Stimulated activated CD4-positive, alpha-beta T cell treated with anti-CD3 and anti-CD28 coated beads, Interleukin-2, amount 100 ng/mL, for 24 hours (primary cell): ENCODE results near the gene RNF32.
"Not testable (repeated sequence)": the region's sequence is repeated elsewhere in the genome, so short reads cannot be mapped to it uniquely, and the experiment has no call there.

Experiments used
- DNase-seq, 2 donors: peaks; one replicate each; pipeline ENCODE4 v3.0.0-alpha.2; 2020

RNF32 gene

GRCh38 chr7:156642306-156643045 lies 1.9 kb downstream of the RNF32 start:
- no peak for DNase-seq

GRCh38 chr7:156647330-156647729 lies 6.8 kb downstream of the RNF32 start:
- DNase-seq, result not testable (repeated sequence)

DNA sequence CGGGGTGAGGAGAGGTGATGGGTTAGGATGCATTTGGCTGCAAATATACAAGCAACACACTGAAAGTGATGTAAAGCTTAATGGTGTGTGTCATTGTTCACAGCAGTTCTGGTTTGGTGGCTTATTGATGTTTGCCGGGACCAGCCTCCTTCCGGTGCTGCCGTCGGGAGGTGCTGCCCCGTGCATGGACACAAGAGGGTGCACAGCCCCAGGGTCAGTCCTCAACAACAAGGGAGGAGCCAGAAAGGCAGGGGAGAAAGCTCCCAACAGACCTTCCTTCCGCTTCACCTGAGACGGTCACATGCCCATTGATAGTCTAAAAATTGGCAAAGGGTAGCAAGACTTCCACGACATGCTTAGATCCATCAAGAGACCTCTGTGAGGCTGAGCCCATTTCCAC lies 9.5 kb downstream of the RNF32 start:
- no peak for DNase-seq

DNA sequence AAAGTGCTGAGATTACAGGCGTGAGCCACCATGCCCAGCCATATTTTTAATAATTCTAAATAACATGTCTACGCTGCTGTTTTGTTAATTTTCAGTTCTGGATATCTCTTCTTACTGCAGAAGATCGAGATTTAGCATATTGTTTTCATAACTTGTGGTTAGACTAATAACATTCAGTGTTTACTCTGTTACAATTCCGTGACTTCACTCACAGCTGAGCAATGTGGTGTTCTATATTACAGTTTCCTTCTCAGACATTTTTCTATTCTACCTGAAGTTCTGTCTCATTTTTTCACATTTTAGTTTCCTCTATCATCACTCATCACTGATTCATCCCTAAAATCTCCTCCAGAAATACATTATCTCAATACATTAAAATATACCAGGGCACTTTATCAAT lies 10.9 kb downstream of the RNF32 start:
- no peak for DNase-seq

DNA sequence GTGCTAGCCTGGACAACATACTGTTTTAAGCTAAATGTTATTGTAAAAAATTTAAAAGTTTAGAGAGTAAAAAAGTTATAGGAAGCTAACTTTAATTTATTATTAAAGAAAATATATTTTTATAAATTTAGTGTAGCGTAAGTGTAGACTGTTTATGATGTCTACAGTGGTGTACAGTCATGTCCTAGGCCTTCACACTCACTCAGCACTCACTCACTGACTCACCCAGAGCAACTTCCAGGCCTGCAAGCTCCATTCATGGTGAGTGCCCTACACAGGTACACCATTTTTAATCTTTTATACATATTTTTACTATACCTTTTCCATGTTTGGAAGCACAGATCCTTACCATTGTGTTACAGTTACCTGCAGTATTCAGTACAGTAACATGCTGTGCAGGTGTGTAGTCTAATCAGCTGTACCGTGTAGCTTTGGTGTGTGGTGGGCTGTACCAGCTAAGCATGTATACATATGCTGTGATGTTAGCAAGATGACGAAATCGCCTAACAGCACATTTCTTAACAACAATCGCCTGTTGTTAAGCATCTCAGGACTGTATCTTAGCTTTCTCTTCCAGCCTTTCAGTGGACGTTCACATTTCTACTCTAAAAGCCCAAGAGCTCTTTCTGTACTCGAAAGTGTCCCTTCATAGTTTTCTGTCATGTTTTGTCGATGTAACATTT lies 12.5 kb downstream of the RNF32 start:
- DNase-seq, result no peak

GRCh38 chr7:156654511-156655234 lies 14.1 kb downstream of the RNF32 start:
- no peak for DNase-seq

DNA sequence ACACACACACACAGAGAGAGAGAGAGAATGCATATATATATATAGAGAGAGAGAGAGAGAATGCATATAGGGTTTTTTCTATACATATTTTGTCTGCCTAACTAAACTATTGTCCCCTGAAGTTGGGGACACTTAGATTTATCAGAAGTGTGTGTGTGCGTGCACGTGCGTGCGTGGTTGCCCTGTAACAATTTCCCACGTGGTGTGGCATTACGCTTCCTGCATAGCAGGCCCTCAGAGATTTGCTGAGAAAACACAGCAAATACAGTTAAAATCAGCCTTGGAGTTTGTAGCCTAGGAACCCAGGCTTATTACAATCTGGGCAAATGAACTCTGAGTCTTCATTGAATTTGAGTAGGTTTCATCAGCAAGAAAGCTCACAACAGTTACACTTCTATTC lies 14.7 kb downstream of the RNF32 start:
- no peak for DNase-seq

DNA sequence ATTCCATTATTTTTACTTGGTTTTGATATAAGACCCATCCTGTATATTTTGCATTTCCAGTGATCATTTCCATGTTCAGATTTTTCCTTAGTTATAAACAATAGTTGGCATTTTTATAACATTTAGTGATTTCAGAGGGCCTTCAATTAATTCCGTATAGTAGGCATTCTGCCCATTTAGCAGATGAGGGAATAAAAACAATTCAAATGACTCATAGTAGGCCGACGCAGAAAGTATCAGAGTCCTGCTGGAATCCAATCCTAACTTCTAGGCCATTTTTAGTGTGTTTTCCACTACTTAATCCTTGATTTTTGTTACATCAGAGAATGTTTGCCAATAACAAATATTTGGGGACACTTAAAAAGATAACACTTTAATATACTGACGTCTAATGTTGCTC lies 15.4 kb downstream of the RNF32 start:
- DNase-seq, result no peak

- no peak for DNase-seq
Observed at GRCh38 chr7:156656598-156656997, 16.0 kb downstream of the RNF32 start.

- no peak for DNase-seq
Observed at GRCh38 chr7:156657681-156658080, 17.1 kb downstream of the RNF32 start.

DNA sequence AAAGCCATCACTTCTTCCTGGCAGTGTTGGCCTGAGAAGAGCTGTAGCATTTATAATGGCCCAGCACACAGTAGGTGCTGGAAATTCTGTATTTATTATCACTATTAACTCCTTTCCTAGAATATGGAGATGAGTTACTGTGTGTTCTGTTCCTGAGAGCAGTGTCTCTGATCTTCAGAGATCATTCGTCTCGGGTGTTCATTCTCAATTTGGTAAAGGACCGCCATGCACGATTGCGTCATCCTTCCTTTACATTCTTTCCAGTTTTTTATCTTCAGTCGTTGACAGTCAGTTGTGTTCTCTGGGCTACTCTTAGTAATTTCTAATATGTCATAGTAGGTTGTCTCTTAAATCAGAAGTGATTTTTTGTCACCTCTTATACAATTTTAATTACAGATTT lies 18.6 kb downstream of the RNF32 start:
- no peak for DNase-seq

DNA sequence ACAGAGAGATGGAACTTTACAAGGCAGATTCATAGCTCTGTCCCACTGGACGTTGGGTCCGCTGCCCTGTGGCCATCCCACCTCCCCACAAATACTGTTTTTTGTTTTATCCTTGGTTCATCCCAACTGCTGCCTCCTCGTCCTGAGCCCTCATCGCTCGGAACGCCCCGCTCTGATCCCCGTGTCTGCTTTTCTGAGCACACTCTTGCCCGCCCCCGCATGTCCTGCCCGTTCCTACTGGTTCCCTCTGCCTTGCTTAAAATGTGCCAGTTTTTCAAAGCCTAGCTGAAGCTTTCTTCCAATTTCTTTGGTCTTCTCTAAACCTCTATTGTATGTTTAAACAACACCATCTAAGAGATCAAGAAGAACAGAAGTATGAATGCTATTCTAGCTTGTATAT lies 19.4 kb downstream of the RNF32 start:
- no peak for DNase-seq

DNA sequence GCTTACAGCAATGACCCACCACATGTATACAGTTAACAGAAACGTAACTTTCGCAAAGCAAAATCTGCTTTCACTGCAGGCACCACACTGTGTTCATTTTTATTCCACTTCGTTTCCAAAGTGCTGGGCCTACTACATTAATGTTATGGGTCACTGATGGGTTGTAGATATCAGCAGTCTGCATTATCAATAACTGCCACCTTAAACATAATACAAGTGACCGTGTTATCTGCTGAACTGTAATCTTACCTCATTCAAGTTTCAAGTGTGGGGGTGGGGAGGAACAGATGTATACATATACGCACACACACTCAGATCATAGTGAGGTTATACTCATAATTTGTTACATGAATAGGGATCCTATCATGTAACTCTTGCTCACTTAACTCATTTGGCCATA lies 21.1 kb downstream of the RNF32 start:
- DNase-seq, result no peak

- DNase-seq, result no peak
Observed at GRCh38 chr7:156662277-156662676, 21.7 kb downstream of the RNF32 start.

DNA sequence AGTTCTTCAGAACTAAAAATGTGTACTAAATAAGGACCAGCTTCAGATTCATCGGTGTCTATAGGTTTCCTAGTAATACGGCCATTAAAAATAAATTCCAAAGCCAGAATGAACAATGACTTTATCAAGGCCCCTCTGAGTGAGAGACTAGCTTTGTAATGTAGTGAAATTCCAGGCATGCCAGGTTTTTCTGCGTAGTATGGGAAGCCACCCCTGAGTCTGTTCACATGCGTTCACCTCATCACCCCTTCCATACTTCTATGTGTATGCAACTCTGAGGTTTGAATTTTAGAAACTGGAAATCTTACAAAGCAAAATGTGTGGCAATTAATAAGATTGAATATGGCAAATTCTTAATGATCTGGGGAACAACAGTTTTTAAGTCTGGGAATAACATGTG lies 24.5 kb downstream of the RNF32 start:
- no peak for DNase-seq

- DNase-seq, result no peak
Observed at GRCh38 chr7:156666368-156667109, 26.0 kb downstream of the RNF32 start.

DNA sequence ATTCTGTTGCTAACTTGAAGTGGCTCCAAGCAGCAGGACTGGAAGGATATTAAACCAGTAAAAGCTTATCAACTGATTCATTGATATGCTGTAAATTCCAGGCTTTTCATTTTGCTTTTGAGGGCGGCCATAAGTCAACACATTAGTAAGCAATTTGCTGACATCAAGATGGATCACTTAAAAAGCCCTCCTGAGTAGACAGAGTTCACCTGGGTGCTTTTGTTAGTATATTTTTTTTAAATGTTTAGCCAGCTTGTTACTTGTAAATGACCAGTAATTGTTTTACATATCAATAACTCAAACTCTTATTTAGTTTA lies 26.5 kb downstream of the RNF32 start:
- no peak for DNase-seq

DNA sequence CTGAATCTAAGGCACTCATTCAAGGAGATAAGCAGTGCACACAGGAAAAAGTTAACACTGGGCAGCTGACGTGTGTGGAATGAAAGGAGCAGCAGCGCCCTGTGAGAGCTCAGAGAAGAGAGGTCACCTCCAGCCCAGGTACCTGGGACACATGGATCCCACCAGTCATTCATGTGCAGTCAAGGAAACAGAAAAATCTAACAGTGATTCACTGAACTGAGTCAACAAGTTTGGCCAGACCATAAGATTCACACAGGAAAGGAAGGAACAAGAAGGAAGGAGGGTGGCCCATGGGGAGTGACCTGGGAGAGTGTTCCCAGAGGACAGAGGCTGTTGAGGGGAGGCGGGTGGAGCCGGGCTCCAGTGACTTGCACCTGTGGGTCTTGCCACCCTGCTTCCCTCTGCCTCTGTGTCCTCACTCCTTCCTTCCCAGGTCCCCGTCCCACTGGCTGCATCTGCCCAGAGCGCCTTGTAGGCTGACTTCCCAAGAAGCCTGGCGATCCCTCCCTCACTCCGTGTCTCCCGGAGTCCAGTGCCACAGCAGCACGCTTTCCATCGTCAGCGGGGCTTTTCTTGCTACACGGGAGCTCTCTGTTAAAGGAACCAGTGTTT lies 27.7 kb downstream of the RNF32 start:
- no peak for DNase-seq

- no peak for DNase-seq
Observed at GRCh38 chr7:156669035-156669828, 28.7 kb downstream of the RNF32 start.

DNA sequence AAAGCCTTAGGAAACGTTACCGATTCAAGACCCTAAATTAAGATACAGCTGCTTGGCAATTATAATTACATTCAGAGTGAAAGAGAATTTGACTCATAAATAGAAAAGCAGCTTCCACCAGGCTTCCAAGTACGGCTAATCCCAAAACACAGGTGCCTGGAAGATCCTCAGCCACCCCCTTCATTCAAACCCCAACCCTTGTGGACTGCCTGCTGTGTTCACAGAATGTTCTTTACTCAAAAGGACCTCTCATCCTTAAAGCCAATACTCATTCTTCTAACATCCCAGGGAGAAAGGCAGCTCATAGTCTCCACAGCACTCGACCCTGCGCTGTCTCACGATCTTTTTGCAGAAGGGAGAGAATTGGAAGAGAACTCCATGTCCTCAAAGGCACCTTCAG lies 32.9 kb downstream of the RNF32 start:
- no peak for DNase-seq

GRCh38 chr7:156673902-156674301 lies 33.3 kb downstream of the RNF32 start:
- no peak for DNase-seq

DNA sequence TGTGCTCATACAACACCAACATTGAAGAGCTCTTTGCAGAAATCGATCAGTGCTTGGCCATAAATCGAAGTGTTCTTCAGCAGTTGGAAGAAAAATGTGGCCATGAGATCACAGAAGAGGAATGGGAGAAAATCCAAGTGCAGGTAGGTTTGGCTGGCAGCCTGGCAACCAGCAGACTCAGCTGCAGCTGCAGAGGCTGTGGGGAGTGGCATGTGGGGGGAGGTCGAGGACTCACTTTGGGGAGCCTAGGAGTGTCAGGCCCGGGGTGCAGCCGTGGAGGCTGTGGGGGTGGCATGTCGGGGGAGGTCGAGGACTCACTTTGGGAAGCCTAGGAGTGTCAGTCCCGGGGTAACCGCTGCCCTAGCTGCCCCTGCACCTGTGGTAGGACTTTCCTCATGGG lies 35.1 kb downstream of the RNF32 start:
- no peak for DNase-seq
